H1 (cell line): ENCODE measurements around the gene CD72. TPM values are rescaled to one million over a fixed set of nuclear protein-coding genes. Genes with fewer than 3 reads are reported as not detected.

Source experiments
- ASH2L ChIP-seq: fragments of 200-600, 300-600 bp; sonication (generic); IDR thresholded peaks from one replicate; pipeline ENCODE4 v1.7.1; 2017; ENCODE audit warnings: low read length
- CEBPB ChIP-seq: IDR thresholded peaks from 2 replicates; pipeline ENCODE4 v1.6.1; 2012; ENCODE audit warnings: low read depth, low read length
- NRF1 ChIP-seq: IDR thresholded peaks from 2 replicates; pipeline ENCODE4 v1.6.1; 2011; ENCODE audit warnings: mild to moderate bottlenecking, low read depth, low read length, improper control_type of control experiment
- RAD21 ChIP-seq, 2 experiments: IDR thresholded peaks in 1 of 2; conservative IDR thresholded peaks in 1 of 2; 2 replicates each; pipeline ENCODE4 v1.6.1; 2011; ENCODE audit warnings: low read depth in 2 of 2, low read length in 2 of 2, improper control_type of control experiment in 1 of 2, inconsistent platforms in 1 of 2, mild to moderate bottlenecking in 1 of 2, moderate library complexity in 1 of 2
- RBBP5 ChIP-seq: IDR thresholded peaks from 2 replicates; pipeline ENCODE4 v1.7.1; 2012; ENCODE audit warnings: low read depth, mild to moderate bottlenecking, inconsistent platforms, low read length, moderate library complexity, borderline replicate concordance
- SRF ChIP-seq: IDR thresholded peaks from 2 replicates; pipeline ENCODE4 v1.6.1; 2011; ENCODE audit warnings: mild to moderate bottlenecking, low read depth, low read length, moderate library complexity
- TAF1 ChIP-seq: IDR thresholded peaks from 2 replicates; pipeline ENCODE4 v1.6.1; 2011; ENCODE audit warnings: mild to moderate bottlenecking, low read depth, low read length
- polyA plus RNA-seq, 7 experiments: library from polyadenylated mRNA; depleted of rRNA in 3 of 7; stranded (reverse) in 5 of 7; unstranded in 2 of 7; fragments of >200 nt in 5 of 7; fragments of 200-250 nt in 2 of 7; gene quantifications; 1 replicate in 5 of 7; 2 replicates in 1 of 7; 4 replicates in 1 of 7; pipeline versions ENCODE4 v1.2.1 to v1.2.3, GENCODE V29; 2011 to 2013; ENCODE audit warnings: missing spikeins in 2 of 7, mixed read lengths in 2 of 7
- total RNA-seq: library from RNA; stranded (reverse); fragmentation: NEBNext Ultra II Directional; extraction: Animal tissue kit (Norgen Biotek cat#: 25700); gene quantifications from 2 replicates; pipeline ENCODE4 v1.2.1, GENCODE V29; 2021

CD72 gene
- total and polyA plus RNA-seq, 2 of the 8 experiments (the other 6 are each of a cell fraction or from before 2014, with no cell fraction given), result 4.0 to 4.5 TPM

GRCh38 chr9:35664531-35665470, 46.6 kb upstream of the CD72 start, which contains the start of gene ARHGEF39 (continued):
- TF ChIP-seq RBBP5, result peak; percentile 61; the same call in 1 of the 2 replicates
- peak; percentile 52; the same call in 1 of the 2 replicates for TF ChIP-seq TAF1
- TF ChIP-seq SRF, result no peak
- TF ChIP-seq CEBPB, result no peak
- TF ChIP-seq ASH2L, result peak; percentile 64
- TF ChIP-seq RAD21 (IDR thresholded peaks at IDR 0.05 in 1 of 2, conservative IDR thresholded peaks at IDR 0.05 in 1 of 2; ENCODE audit: low read depth in 2 of 2, low read length in 2 of 2), result peak; percentile 41 to 44
- peak; percentile 59 for TF ChIP-seq NRF1
